Parathyroid adenoma (tissue), 2 donors: ENCODE results near the gene PHGDH.

Experiments used
- H2AFZ ChIP-seq: fragments of 300-600 bp; sonication (generic); one replicate; pipeline ENCODE4 v1.7.0; 2017; ENCODE audit warnings: antibody characterized with exemption, mild to moderate bottlenecking
- H3K27ac ChIP-seq: fragments of 300-600 bp; sonication (generic); one replicate; pipeline ENCODE4 v1.7.0; 2017
- H3K27me3 ChIP-seq: fragments of 300-600 bp; sonication (generic); one replicate; pipeline ENCODE4 v1.7.0; 2017; ENCODE audit warnings: low read length; ENCODE audit not compliant: control insufficient read depth, insufficient read depth
- H3K36me3 ChIP-seq: fragments of 300-600 bp; sonication (generic); one replicate; pipeline ENCODE4 v1.7.0; 2017; ENCODE audit warnings: low read length; ENCODE audit not compliant: control insufficient read depth, insufficient read depth
- H3K4me1 ChIP-seq: fragments of 300-600 bp; sonication (generic); one replicate; pipeline ENCODE4 v1.7.0; 2017; ENCODE audit warnings: control low read depth
- H3K4me2 ChIP-seq: fragments of 300-600 bp; sonication (generic); one replicate; pipeline ENCODE4 v1.7.0; 2017; ENCODE audit warnings: low read length
- H3K4me3 ChIP-seq: fragments of 300-600 bp; sonication (generic); one replicate; pipeline ENCODE4 v1.7.0; 2017; ENCODE audit warnings: low read depth, low read length
- H3K79me2 ChIP-seq: fragments of 300-600 bp; sonication (generic); one replicate; pipeline ENCODE4 v1.7.0; 2017; ENCODE audit warnings: control low read depth
- H3K9ac ChIP-seq: fragments of 300-600 bp; sonication (generic); one replicate; pipeline ENCODE4 v1.7.0; 2017; ENCODE audit warnings: mild to moderate bottlenecking
- H3K9me3 ChIP-seq: fragments of 300-600 bp; sonication (generic); one replicate; pipeline ENCODE4 v1.7.0; 2017; ENCODE audit warnings: low read length; ENCODE audit not compliant: control insufficient read depth
- TF ChIP-seq, protein P1 (sequence below): fragments of 300-600 bp; sonication (generic); IDR thresholded peaks from one replicate; pipeline ENCODE4 v1.7.0; 2017; ENCODE audit warnings: antibody characterized with exemption, mild to moderate bottlenecking
- donor health status: primary hyperparathyroidism.

Gene PHGDH

DNA sequence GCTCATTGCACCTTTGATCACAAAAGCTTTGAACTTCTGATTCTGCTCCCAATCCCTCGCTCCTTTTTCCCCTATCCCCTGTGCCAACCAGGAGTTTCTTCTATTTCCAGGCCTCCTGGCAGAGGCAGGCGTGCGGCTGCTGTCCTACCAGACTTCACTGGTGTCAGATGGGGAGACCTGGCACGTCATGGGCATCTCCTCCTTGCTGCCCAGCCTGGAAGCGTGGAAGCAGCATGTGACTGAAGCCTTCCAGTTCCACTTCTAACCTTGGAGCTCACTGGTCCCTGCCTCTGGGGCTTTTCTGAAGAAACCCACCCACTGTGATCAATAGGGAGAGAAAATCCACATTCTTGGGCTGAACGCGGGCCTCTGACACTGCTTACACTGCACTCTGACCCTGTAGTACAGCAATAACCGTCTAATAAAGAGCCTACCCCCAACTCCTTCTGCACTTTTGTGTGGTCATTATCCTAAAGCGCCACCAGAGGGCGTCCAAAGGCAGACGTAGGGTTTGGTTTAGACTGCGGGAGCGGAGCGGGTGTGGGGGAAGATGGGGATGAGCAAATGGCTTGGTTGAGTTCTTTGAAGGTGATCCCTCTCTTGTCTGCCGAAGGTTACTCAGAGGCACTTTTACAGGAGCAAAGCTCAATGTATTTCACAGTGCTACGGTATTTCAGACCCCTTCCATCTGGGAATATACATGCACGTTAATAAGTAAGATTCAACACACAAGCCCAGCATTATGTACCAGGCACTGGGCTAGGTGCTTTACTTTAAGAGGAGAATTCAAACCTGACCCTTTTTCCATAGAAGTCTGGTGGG lies 32.3 kb downstream of the PHGDH start:
- TF ChIP-seq, protein P1, sequence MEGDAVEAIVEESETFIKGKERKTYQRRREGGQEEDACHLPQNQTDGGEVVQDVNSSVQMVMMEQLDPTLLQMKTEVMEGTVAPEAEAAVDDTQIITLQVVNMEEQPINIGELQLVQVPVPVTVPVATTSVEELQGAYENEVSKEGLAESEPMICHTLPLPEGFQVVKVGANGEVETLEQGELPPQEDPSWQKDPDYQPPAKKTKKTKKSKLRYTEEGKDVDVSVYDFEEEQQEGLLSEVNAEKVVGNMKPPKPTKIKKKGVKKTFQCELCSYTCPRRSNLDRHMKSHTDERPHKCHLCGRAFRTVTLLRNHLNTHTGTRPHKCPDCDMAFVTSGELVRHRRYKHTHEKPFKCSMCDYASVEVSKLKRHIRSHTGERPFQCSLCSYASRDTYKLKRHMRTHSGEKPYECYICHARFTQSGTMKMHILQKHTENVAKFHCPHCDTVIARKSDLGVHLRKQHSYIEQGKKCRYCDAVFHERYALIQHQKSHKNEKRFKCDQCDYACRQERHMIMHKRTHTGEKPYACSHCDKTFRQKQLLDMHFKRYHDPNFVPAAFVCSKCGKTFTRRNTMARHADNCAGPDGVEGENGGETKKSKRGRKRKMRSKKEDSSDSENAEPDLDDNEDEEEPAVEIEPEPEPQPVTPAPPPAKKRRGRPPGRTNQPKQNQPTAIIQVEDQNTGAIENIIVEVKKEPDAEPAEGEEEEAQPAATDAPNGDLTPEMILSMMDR = peak; percentile 78
- no peak overlapping the region for H3K4me2 ChIP-seq
- H3K9me3 ChIP-seq = no peaks in the 10 kb centered on the region
- H3K4me1 ChIP-seq = peaks cover 16% of the 10 kb centered on the region
- H3K27me3 ChIP-seq = no peaks in the 10 kb centered on the region
- H3K36me3 ChIP-seq = no peaks in the 10 kb centered on the region
- H3K9ac ChIP-seq = no peak overlapping the region
- peak overlapping the region; percentile 33 for H2AFZ ChIP-seq
- H3K4me3 ChIP-seq = no peak overlapping the region
- no peaks in the 10 kb centered on the region for H3K79me2 ChIP-seq
- no peak overlapping the region for H3K27ac ChIP-seq

DNA sequence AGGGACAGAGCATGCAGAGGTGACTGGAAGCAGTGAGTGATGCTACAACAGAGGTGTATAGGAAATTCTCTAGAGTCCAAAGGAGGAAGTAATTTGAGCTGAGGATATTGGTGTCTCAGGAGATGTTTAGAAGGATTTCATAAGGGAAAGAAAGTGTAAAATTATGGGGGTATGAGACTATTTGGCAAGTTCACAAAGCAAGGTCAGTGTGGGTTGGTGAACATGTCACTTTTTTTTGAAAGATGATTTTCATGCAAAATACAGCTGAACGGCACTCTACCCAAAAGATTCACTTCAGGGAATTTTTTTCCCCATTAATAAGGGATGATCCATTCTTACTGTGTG lies 32.8 kb downstream of the PHGDH start:
- Histone ChIP-seq H3K27me3 (no peaks in the 10 kb centered on the region), H3K9me3 (no peaks in the 10 kb centered on the region), H3K4me3 (no peak overlapping the region), H3K36me3 (no peaks in the 10 kb centered on the region), H3K27ac (no peak overlapping the region), H3K4me2 (no peak overlapping the region), H2AFZ (no peak overlapping the region), H3K4me1 (peaks cover 19% of the 10 kb centered on the region), H3K79me2 (no peaks in the 10 kb centered on the region), H3K9ac (no peak overlapping the region)
- TF ChIP-seq, protein P1 = no peak

DNA sequence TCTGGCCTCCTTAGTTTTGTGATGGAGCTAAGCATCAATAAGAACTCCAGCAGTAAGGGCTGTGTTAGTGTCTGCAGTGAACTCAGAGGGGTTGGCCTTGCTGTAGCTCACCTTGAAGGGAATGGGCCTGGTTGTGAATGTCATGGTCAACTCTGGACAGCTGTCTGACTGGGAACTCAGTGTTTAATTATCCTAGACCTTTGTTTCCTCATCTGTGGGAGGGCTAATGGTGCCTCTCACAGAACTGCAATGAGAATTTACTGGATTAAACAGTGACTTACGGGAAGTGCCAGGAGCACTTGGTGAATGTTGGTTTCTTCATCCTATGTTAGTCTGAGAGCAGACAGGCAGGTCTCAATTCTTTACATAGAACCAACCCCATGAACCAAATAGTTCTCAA lies 33.3 kb downstream of the PHGDH start:
- H3K27me3 ChIP-seq = no peaks in the 10 kb centered on the region
- H3K4me3 ChIP-seq = no peak overlapping the region
- H3K9me3 ChIP-seq = no peaks in the 10 kb centered on the region
- TF ChIP-seq, protein P1 = no peak
- peaks cover 21% of the 10 kb centered on the region for H3K4me1 ChIP-seq
- H2AFZ ChIP-seq = no peak overlapping the region
- H3K4me2 ChIP-seq = no peak overlapping the region
- H3K27ac ChIP-seq = no peak overlapping the region
- H3K9ac ChIP-seq = no peak overlapping the region
- no peaks in the 10 kb centered on the region for H3K36me3 ChIP-seq
- H3K79me2 ChIP-seq = no peaks in the 10 kb centered on the region

DNA sequence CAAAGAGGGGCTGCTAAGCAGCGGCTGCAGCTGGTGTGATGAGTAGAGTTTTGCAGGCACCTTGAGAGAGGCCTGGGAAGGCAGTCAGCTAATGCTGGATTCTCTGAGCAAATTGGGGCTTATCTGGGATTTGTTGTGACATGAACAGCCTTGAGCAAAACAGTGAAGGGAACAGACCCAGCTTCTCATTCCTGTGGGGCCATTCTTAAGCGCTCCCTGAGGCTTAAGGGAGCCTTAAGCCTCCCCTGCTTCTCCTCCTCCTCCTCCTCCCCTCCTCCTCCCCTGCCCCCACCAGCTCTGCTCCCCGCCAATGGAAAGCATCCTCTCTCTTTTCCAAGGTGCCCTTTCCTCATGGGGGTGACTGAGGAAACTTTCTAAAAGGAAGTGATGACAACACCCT lies 35.7 kb downstream of the PHGDH start:
- H3K27me3 ChIP-seq = no peaks in the 10 kb centered on the region
- H3K79me2 ChIP-seq = no peaks in the 10 kb centered on the region
- no peak overlapping the region for H3K4me2 ChIP-seq
- H3K36me3 ChIP-seq = no peaks in the 10 kb centered on the region
- no peaks in the 10 kb centered on the region for H3K9me3 ChIP-seq
- no peak overlapping the region for H3K9ac ChIP-seq
- TF ChIP-seq, protein P1 = no peak
- peaks cover 17% of the 10 kb centered on the region for H3K4me1 ChIP-seq
- no peak overlapping the region for H2AFZ ChIP-seq
- H3K4me3 ChIP-seq = no peak overlapping the region
- H3K27ac ChIP-seq = no peak overlapping the region

DNA sequence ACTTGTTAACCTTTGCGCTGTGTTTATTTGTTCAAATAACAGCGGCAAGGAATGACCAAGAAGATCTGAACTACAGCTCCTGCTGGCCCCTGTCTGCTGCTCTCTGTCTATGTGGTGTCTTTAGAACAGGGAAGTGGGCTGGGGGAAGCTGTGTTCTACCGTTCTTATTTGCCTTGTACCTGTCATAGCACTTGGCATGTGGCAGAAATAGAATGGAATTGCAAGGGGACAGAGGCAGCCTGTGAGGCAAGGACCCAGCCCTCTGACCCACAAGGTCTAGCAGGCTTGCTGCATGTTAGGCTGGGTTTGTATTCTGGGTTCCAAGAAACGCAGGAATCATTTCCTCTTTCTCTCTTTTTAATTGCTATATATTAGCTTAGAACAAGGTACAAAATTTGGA lies 36.3 kb downstream of the PHGDH start:
- H3K4me2 ChIP-seq = no peak overlapping the region
- no peaks in the 10 kb centered on the region for H3K79me2 ChIP-seq
- H3K4me3 ChIP-seq = no peak overlapping the region
- no peak overlapping the region for H3K9ac ChIP-seq
- H3K36me3 ChIP-seq = no peaks in the 10 kb centered on the region
- no peaks in the 10 kb centered on the region for H3K9me3 ChIP-seq
- TF ChIP-seq, protein P1 = no peak
- H3K27me3 ChIP-seq = no peaks in the 10 kb centered on the region
- H3K4me1 ChIP-seq = peaks cover 17% of the 10 kb centered on the region
- H2AFZ ChIP-seq = no peak overlapping the region
- H3K27ac ChIP-seq = no peak overlapping the region
